HG02938 (cell line): ENCODE measurements around the gene NEK6.

Experiments
- ATAC-seq: cut with Tn5 transposase; IDR thresholded peaks from one replicate; pipeline ENCODE4 v1.9.1; 2021; ENCODE audit warnings: mild to moderate bottlenecking, moderate library complexity; ENCODE audit not compliant: unreplicated experiment

The NEK6 gene

DNA sequence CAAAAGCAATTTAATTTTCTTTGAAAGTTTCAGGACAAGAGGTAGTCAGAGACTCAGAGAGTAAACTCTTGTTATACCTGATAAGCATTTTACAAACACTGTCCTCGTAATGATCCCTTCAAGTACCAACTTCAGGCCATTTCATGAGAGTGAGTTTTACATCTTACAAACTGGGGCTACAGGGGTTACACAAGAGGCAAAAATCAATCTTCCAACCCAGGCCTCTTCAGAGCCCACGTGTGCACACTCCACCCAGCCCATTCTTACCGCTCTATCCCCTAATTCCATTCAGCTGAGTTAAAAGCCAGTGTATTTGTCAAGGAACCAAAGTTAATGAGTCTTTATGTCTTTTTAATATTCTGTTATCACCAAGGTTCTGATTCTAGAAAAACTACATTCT, 110.9 kb downstream of the NEK6 start:
- ATAC-seq, result no peak

DNA sequence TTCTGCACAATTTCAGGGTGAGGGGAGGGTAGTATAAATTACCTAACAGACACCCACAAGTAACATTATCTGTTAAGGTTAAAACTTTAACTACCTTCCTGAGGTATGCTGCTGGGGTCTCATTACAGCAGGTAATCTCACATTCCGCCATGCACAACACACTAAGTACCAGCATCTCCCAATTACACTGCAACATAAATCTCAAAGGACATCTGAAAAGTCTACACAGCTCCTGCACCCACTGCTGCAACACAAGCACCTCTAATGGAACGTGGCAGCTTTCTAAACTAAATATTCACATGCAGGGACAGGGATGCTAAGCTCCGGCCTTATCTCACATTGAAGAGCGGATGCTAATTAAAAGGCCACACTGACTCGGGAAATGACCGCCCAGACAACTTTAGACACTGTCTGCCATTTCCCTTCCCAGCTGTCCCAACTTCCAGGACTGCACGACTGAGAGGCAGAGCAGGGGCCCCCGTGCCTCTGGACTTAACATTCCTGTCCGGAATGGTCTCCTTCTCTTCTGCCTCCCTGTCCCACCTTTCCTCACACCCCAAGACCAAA, 111.6 kb downstream of the NEK6 start:
- ATAC-seq, result no peak

- ATAC-seq, result no peak
These were observed 113.3 kb downstream of the NEK6 start for GRCh38 chr9:124370896-124371582.

DNA sequence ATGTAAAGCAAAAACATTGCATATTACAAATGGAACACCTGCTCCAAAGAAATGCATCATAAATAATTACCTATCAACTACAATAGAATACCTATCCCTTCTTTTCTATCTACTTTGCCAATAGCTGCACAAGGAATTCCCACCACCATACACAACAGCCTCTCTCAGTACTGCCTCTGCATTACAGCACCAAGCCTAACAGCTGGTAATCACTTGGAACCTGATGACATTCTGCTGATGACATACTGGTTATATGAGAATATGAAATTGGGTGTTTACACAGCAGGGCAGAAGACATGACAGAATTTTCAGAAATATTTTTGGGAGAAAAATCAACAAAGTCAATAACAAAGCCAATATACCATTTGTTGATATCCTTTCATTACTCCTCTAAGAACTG, 114.3 kb downstream of the NEK6 start:
- ATAC-seq, result no peak

- no peak for ATAC-seq
These were observed 115.6 kb downstream of the NEK6 start for GRCh38 chr9:124373386-124373785.

DNA sequence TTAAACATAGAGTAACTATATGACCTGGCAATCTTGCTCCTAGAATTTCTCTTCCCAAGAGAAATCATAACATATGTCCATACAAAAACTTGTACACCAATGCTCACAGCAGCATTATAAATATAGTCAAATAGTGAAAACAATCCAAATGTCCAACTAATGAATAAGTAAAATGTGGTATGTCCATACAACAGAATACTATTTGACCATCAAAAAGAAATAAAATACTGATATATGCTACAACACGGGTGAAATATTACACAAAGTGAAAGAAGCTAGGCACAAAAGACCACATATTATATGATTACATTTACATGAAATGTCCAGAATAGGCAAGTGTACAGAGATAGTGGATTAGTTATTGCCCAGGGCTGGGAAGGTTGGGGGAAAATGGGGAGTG, 116.1 kb downstream of the NEK6 start:
- ATAC-seq, result no peak

- no peak for ATAC-seq
These were observed 118.0 kb downstream of the NEK6 start for GRCh38 chr9:124375726-124376125.

- no peak for ATAC-seq
These were observed 118.6 kb downstream of the NEK6 start for GRCh38 chr9:124376329-124376728.

GRCh38 chr9:124377551-124378406, 120.0 kb downstream of the NEK6 start:
- no peak for ATAC-seq

GRCh38 chr9:124381170-124381945, 123.6 kb downstream of the NEK6 start:
- no peak for ATAC-seq

DNA sequence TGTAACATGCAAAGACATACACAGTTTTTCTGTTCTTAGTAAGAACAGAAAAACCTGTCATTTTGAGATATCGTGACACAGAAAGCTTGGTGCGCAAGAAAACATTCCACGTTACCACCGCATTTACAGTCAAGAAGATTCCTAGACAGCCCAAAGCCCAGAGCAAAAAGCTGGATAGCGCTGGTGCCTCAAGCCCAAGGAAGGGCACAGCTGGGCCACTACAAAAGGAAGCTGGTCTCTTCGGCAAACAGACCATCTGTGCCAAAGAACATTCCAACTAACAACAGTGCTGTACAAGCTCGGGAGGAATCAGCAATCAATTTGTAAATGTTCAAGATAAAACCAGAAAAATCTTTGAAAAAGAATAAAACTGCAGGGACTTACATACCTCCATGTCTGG, 126.5 kb downstream of the NEK6 start:
- no peak for ATAC-seq

- ATAC-seq, result no peak
These were observed 127.1 kb downstream of the NEK6 start for GRCh38 chr9:124384846-124385245.

GRCh38 chr9:124385623-124386022, 127.9 kb downstream of the NEK6 start:
- no peak for ATAC-seq

- no peak for ATAC-seq
These were observed 128.5 kb downstream of the NEK6 start for GRCh38 chr9:124386201-124386600.

DNA sequence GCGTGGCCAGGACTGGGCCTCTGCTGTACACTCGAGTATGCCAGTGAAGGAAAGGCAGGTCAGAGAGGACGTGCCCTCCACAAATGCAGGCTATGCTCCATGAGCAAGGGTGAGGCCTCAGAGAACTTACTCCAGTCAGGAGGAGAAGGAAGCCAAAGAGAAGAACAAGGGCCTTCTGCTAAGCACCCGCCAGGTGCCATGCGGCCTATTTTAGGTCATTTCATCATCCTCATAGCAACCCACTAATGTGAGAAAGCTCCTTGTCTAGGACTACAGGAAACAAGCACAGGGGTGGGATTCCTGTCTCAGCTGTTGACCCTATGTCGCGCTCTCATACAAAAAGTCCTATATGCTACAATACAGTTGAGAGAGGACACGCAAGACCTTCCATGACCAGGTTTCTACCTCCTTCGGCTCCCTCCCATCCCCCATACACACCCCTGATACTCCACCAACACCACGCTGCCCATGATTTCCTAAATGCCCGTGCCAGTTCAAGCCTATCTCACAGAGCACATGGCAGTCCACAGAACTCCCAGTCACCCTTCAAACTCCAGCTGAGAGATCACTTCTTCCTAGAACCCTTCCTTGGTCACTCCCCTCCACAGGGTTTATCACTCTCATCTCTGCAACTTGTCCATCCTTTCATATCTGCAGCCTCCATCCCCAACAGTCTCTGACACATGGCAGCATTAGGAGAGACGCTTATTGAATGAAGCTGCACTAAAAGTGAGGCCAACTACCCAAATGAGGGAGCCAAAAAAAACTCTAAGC, 130.7 kb downstream of the NEK6 start:
- no peak for ATAC-seq

GRCh38 chr9:124389146-124389939, 131.6 kb downstream of the NEK6 start:
- no peak for ATAC-seq

DNA sequence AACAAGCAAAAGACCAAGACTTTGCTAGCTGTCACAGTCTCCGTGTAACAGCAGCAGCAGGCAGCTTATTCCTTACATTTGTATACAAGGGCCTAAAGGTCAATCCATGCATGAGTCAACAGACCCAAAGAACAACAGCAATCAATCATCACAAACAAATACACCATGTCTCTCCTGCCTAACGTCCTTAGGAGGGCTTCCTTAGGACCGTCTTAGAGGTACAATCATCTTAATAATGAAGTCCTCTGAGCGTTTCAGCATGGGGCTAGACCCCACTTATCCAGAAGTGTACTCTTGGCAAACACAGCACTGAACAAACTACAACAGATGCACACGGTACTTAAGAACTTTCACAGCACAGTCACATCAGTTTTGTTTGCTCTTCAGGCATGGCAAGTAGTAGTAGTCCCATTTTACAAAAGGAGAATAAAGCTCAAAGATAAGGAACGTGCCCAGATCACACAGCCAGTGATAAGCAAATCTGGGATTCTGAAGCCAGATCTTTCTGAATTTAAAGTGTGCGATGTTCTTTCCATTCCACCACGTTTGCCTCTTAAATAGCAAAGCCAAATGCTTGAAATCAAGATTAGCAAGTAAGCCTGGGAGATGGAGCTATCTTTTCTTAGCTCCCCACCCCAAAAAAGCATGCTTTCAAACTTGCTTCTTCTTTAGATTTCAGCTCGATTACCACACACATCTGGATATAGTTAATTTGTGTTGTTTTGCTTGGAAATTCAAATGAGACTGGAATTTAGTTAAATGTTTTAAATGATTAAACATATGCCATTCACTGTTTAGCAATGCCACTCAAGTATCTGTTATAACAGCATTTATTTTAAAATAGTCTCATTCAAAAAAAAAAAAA, 133.3 kb downstream of the NEK6 start:
- ATAC-seq, result no peak

GRCh38 chr9:124392254-124392870, 134.6 kb downstream of the NEK6 start:
- ATAC-seq, result no peak
